ENCODE data around the gene NCOA1. TPM values are rescaled to one million over a fixed set of nuclear protein-coding genes. Genes with fewer than 3 reads are reported as not detected.

Gene NCOA1
- total and polyA plus RNA-seq, 10 of the 15 experiments (the other 5 are each of a cell fraction or from before 2014, with no cell fraction given): 1.8 to 35.6 (median 6.1) TPM

- TF ChIP-seq EP300 (IDR thresholded peaks at IDR 0.05; ENCODE audit: borderline replicate concordance in 1 of 2, control insufficient read depth in 1 of 2, low read depth in 2 of 2, low read length in 2 of 2) (no peak), NFYB (IDR thresholded peaks at IDR 0.05; ENCODE audit: insufficient read depth, low read depth, low read length) (no peak), TCF7 (IDR thresholded peaks at IDR 0.05; ENCODE audit: borderline replicate concordance) (no peak), ZNF592 (IDR thresholded peaks at IDR 0.05) (no peak), SUZ12 (IDR thresholded peaks at IDR 0.05; ENCODE audit: unreplicated experiment) (no peak), CHD1 (IDR thresholded peaks at IDR 0.05; ENCODE audit: low read depth, low read length) (no peak), ZSCAN29 (IDR thresholded peaks at IDR 0.05) (no peak), ASH2L (IDR thresholded peaks at IDR 0.05; ENCODE audit: borderline replicate concordance, low read depth) (no peak), IKZF1 (conservative IDR thresholded peaks at IDR 0.05) (no peak), CEBPB (IDR thresholded peaks at IDR 0.05; ENCODE audit: borderline replicate concordance in 1 of 2, low read depth in 2 of 2, low read length in 2 of 2) (no peak)
- TF ChIP-seq, protein P1, sequence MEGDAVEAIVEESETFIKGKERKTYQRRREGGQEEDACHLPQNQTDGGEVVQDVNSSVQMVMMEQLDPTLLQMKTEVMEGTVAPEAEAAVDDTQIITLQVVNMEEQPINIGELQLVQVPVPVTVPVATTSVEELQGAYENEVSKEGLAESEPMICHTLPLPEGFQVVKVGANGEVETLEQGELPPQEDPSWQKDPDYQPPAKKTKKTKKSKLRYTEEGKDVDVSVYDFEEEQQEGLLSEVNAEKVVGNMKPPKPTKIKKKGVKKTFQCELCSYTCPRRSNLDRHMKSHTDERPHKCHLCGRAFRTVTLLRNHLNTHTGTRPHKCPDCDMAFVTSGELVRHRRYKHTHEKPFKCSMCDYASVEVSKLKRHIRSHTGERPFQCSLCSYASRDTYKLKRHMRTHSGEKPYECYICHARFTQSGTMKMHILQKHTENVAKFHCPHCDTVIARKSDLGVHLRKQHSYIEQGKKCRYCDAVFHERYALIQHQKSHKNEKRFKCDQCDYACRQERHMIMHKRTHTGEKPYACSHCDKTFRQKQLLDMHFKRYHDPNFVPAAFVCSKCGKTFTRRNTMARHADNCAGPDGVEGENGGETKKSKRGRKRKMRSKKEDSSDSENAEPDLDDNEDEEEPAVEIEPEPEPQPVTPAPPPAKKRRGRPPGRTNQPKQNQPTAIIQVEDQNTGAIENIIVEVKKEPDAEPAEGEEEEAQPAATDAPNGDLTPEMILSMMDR (IDR thresholded peaks at IDR 0.05 in 2 of 3, conservative IDR thresholded peaks at IDR 0.05 in 1 of 3; ENCODE audit: control insufficient read depth in 2 of 3, extremely low read depth in 1 of 3, insufficient read depth in 1 of 3, low read depth in 3 of 3, low read length in 3 of 3): no peak
- TF ChIP-seq, protein P2, sequence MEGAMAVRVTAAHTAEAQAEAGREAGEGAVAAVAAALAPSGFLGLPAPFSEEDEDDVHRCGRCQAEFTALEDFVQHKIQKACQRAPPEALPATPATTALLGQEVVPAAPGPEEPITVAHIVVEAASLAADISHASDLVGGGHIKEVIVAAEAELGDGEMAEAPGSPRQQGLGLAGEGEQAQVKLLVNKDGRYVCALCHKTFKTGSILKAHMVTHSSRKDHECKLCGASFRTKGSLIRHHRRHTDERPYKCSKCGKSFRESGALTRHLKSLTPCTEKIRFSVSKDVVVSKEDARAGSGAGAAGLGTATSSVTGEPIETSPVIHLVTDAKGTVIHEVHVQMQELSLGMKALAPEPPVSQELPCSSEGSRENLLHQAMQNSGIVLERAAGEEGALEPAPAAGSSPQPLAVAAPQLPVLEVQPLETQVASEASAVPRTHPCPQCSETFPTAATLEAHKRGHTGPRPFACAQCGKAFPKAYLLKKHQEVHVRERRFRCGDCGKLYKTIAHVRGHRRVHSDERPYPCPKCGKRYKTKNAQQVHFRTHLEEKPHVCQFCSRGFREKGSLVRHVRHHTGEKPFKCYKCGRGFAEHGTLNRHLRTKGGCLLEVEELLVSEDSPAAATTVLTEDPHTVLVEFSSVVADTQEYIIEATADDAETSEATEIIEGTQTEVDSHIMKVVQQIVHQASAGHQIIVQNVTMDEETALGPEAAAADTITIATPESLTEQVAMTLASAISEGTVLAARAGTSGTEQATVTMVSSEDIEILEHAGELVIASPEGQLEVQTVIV (IDR thresholded peaks at IDR 0.05; ENCODE audit: borderline replicate concordance, partially characterized antibody): no peak
- intact Hi-C loops (cut with micrococcal nuclease; ENCODE audit: unreplicated experiment) (no loop called here), in situ Hi-C loops (cut with MboI) (no loop called here)
- H3K27ac ChIP-seq (ENCODE audit: control insufficient read depth, insufficient read depth): no peak overlapping the region
- H3K27me3 ChIP-seq (replicated peaks in 1 of 2; ENCODE audit: control insufficient read depth in 2 of 2, insufficient read depth in 2 of 2, low read length in 1 of 2): no peaks in the 10 kb centered on the region
- H3K9ac ChIP-seq (ENCODE audit: control insufficient read depth, insufficient read depth, low read length): no peak overlapping the region
- H3K4me2 ChIP-seq (ENCODE audit: control insufficient read depth, insufficient read depth): no peak overlapping the region
- H4K20me1 ChIP-seq (ENCODE audit: control insufficient read depth, insufficient read depth): no peaks in the 10 kb centered on the region
- CTCF ChIA-PET: interaction anchor here (0.5 to 1.2 kb wide), 2 partner anchors 28 to 164 kb away, joined by 3 read pairs; no protein-coding TSS in a partner anchor
- H3K79me2 ChIP-seq (ENCODE audit: control insufficient read depth, insufficient read depth, low read length): no peaks in the 10 kb centered on the region
- POLR2A ChIA-PET: interaction anchor here (0.7 kb wide), 1 partner anchor 45 kb away, joined by 3 read pairs; no protein-coding TSS in a partner anchor
- no peak overlapping the region for H2AFZ ChIP-seq (ENCODE audit: control insufficient read depth, low read depth, low read length)
- no peaks in the 10 kb centered on the region for H3K4me1 ChIP-seq (ENCODE audit: control insufficient read depth, insufficient read depth, low read length)
- 44% methylated on average over 1 of the region's 1 CpG for WGBS (ENCODE audit: insufficient coverage, insufficient replicate concordance, low lambda C conversion rate, missing lambda C conversion rate)
- RAD21 ChIA-PET (ENCODE audit: unreplicated experiment): no interaction called here
- peaks cover 3% of the 10 kb centered on the region; the same call in 2 of the 3 replicates for H3K9me3 ChIP-seq (replicated peaks; ENCODE audit: control insufficient read depth, insufficient read depth, low read length)
- ATAC-seq (no peak), DNase-seq (ENCODE audit: low read depth, low spot score) (no peak), FAIRE-seq (no peak)
- no peak overlapping the region for H3K4me3 ChIP-seq
- SMC1A ChIA-PET (ENCODE audit: uncharacterized antibody, unreplicated experiment): no interaction called here
- no TSS peak for BruUV-seq (replicated peaks)
- H3K36me3 ChIP-seq (ENCODE audit: control insufficient read depth in 2 of 2, insufficient read depth in 2 of 2, low read length in 1 of 2): no peaks in the 10 kb centered on the region
Observed at GRCh38 chr2:24448797-24449196, 42.3 kb upstream of the NCOA1 start.

All from GM12878 (cell line).